HFF-Myc (cell line): ENCODE results near the gene ADISSP.

ENCODE experiments used
- DNase-seq: peaks from one replicate; pipeline ENCODE4 v3.0.0-alpha.2; 2011; ENCODE audit warnings: low read depth; ENCODE audit errors: extremely low read depth
- H3K4me3 ChIP-seq: replicated peaks from 2 replicates; pipeline ENCODE4 v1.5.1; 2011; ENCODE audit warnings: low read depth, mild to moderate bottlenecking, control low read depth, low read length
- CTCF ChIP-seq: IDR thresholded peaks from 2 replicates; pipeline ENCODE4 v1.5.1; 2012; ENCODE audit warnings: mild to moderate bottlenecking, low read depth, low read length, control low read depth; ENCODE audit errors: missing control alignments

ADISSP gene

DNA sequence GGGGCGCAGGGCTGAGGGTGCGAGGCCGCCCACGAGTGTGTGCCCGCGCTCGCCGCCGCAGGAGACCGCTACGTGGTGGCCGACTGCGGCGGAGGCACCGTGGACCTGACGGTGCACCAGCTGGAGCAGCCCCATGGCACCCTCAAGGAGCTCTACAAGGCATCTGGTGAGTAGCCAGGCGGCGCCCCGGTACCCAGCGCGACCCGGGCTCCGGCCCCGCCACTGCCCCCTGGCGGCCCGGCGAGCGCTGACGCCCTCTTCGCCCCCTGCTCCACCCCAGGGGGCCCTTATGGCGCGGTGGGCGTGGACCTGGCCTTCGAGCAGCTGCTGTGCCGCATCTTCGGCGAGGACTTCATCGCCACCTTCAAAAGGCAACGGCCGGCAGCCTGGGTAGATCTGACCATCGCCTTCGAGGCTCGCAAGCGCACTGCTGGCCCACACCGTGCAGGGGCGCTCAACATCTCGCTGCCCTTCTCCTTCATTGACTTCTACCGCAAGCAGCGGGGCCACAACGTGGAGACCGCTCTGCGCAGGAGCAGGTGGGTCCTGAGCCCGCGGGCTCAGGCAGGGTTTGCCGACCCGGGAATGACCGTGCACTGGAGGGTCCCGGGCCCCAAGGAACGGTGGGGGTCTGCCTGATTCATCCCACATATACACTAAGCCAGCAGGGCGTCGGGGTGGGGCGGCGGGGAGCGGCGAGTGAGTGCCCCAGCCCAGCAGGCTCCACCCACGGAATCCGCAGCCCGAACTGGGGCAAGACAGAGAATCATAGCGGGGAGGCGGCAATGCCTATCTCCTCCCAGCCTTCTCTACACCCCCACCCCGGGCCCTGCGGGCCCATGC is 17.6 kb downstream of the ADISSP start:
- no peak for DNase-seq
- TF ChIP-seq CTCF, result peak; percentile 52
- no peak overlapping the region for H3K4me3 ChIP-seq

DNA sequence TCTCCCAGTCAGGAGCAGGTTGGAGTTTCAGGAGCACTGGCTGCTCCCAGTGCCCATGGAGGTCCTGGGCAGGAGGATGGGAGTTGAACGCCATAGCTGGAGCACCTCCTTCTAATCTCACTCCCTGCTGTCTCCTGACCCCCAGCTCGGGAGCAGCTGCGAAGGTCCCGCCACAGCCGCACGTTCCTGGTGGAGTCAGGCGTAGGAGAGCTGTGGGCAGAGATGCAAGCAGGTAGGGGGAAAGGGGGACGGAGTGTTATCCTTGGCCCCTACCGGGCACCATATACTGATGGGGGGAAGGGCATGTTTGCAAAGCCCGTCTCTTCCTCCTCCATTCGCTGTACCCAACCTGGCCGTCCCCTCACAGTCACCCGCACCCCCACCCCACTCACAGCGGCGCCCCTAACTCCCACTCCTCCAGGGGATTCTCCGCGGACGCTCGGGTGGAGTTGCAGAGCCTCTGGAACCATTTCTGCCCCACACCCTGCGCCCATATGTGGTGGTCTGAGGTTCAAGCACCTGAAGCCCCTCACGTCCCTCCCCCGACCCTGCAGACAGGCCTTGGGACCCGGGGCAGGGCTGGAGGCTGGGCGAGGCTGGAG is 18.4 kb downstream of the ADISSP start:
- no peak overlapping the region for H3K4me3 ChIP-seq
- DNase-seq, result no peak
- TF ChIP-seq CTCF, result no peak

GRCh38 chr20:3748073-3748472 is 19.5 kb downstream of the ADISSP start:
- DNase-seq, result no peak
- no peak overlapping the region for H3K4me3 ChIP-seq
- TF ChIP-seq CTCF, result no peak

- DNase-seq, result no peak
- H3K4me3 ChIP-seq, result no peak overlapping the region
- TF ChIP-seq CTCF, result no peak
Observed at GRCh38 chr20:3747471-3747870, 20.1 kb downstream of the ADISSP start.

DNA sequence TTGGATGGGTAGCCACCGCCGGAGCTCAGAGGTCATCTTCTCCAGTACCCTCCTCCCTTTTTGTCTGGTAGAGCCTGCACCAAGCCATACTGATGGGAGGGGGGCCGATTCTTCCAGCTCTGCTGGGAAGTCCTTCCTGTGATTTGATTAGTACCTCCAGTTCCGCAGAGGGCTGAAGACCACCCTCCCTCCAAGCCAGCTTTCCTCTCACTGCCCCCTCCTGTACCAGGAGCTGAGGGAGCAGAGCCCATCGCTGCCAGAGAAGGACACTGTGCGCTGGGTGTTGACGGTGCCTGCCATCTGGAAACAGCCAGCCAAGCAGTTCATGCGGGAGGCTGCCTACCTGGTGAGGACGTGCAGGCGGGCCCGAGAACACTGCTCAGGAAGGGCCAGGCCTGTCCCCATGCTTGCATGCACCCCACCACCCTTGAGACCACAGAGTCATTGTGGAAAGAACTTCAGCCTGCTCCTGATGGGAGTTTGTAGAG is 21.8 kb downstream of the ADISSP start:
- DNase-seq, result no peak
- H3K4me3 ChIP-seq, result no peak overlapping the region
- TF ChIP-seq CTCF, result no peak

- no peak overlapping the region for H3K4me3 ChIP-seq
- TF ChIP-seq CTCF, result no peak
- no peak for DNase-seq
Observed at GRCh38 chr20:3744806-3745685, 22.5 kb downstream of the ADISSP start.
